SK-N-SH (cell line): ENCODE results near the gene PET100. TPM values are rescaled to one million over a fixed set of nuclear protein-coding genes. Genes with fewer than 3 reads are reported as not detected.

Experiments used
- CTCF ChIA-PET: fragments of 300-600, 350-600 bp; formaldehyde crosslinking; extraction: SDS; loops from one replicate; lab custom pipeline; 2021; lab: Yijun Ruan, JAX
- POLR2A ChIA-PET: fragments of 350-600 bp; sonication (Branson Sonifier 250); formaldehyde crosslinking; extraction: SDS; loops from one replicate; lab custom pipeline; 2020; ENCODE audit warnings: antibody characterized with exemption, inconsistent platforms; lab: Yijun Ruan, JAX
- DNase-seq: peaks from one replicate; pipeline ENCODE4 v3.0.0; 2012
- H2AFZ ChIP-seq: fragments of 200-600 bp; sonication (generic); 2 replicates; pipeline ENCODE4 v1.8.1; 2016; ENCODE audit warnings: antibody characterized with exemption, mild to moderate bottlenecking, low read depth
- H3F3A ChIP-seq: fragments of 200-600 bp; sonication (generic); replicated peaks from 2 replicates; pipeline ENCODE3; 2016; ENCODE audit warnings: antibody characterized with exemption, mild to moderate bottlenecking; ENCODE audit not compliant: insufficient read depth
- H3K27ac ChIP-seq, 2 experiments: fragments of 200-500 bp in 1 of 2; fragments of 200-600 bp in 1 of 2; sonication (Bioruptor generic) in 1 of 2; sonication (generic), shearing (Covaris generic) in 1 of 2; 2 replicates each; pipeline versions ENCODE4 v1.5.1 to v1.6.1; 2014 to 2016; ENCODE audit warnings: low read depth in 2 of 2, inconsistent platforms in 1 of 2, low read length in 1 of 2, mild to moderate bottlenecking in 1 of 2, mixed read lengths in 1 of 2
- H3K27me3 ChIP-seq: fragments of 200-600 bp; sonication (generic), shearing (Covaris generic); 2 replicates; pipeline ENCODE4 v1.6.1; 2016; ENCODE audit warnings: mixed run types; ENCODE audit not compliant: insufficient read depth
- H3K36me3 ChIP-seq, 2 experiments: fragments of 200-500 bp in 1 of 2; fragments of 200-600 bp in 1 of 2; sonication (Bioruptor generic) in 1 of 2; sonication (generic) in 1 of 2; replicated peaks in 1 of 2; 2 replicates each; pipeline versions ENCODE3 to v1.5.1; 2014 to 2016; ENCODE audit warnings: low read length in 1 of 2, mild to moderate bottlenecking in 1 of 2; ENCODE audit not compliant: insufficient read depth in 2 of 2, control insufficient read depth in 1 of 2
- H3K4me1 ChIP-seq, 2 experiments: fragments of 200-500 bp in 1 of 2; fragments of 200-600 bp in 1 of 2; sonication (Bioruptor generic) in 1 of 2; sonication (generic), shearing (Covaris generic) in 1 of 2; 2 replicates each; pipeline versions ENCODE4 v1.5.1 to v1.6.1; 2014 to 2016; ENCODE audit warnings: low read depth in 1 of 2, low read length in 1 of 2, mixed run types in 1 of 2; ENCODE audit not compliant: insufficient read depth in 2 of 2, control insufficient read depth in 1 of 2
- H3K4me2 ChIP-seq: fragments of 200-600 bp; sonication (generic), shearing (Covaris generic); 2 replicates; pipeline ENCODE4 v1.6.1; 2017; ENCODE audit warnings: mixed run types
- H3K4me3 ChIP-seq, 2 experiments: fragments of 200-500 bp in 1 of 2; fragments of 200-600 bp in 1 of 2; sonication (Bioruptor generic) in 1 of 2; sonication (generic), shearing (Covaris generic) in 1 of 2; 2 replicates each; pipeline versions ENCODE4 v1.5.1 to v1.8.1; 2014 to 2016; ENCODE audit warnings: low read depth in 2 of 2, inconsistent platforms in 1 of 2, low read length in 1 of 2, mild to moderate bottlenecking in 1 of 2, mixed read lengths in 1 of 2, moderate library complexity in 1 of 2
- H3K79me2 ChIP-seq: fragments of 200-600 bp; sonication (generic); 2 replicates; pipeline ENCODE4 v1.8.1; 2017; ENCODE audit warnings: mild to moderate bottlenecking; ENCODE audit not compliant: insufficient read depth
- H3K9ac ChIP-seq: fragments of 200-600 bp; sonication (generic); 2 replicates; pipeline ENCODE4 v1.6.1; 2017; ENCODE audit warnings: mixed run types
- H3K9me2 ChIP-seq: fragments of 200-600 bp; sonication (generic); 2 replicates; pipeline ENCODE4 v1.6.1; 2017; ENCODE audit warnings: mixed run types
- H3K9me3 ChIP-seq: fragments of 200-600 bp; sonication (generic); 2 replicates; pipeline ENCODE4 v1.6.1; 2017; ENCODE audit warnings: mixed run types, mild to moderate bottlenecking, moderate library complexity
- H4K20me1 ChIP-seq: fragments of 200-600 bp; sonication (generic); 2 replicates; pipeline ENCODE4 v1.6.1; 2017; ENCODE audit warnings: mild to moderate bottlenecking, mixed run types; ENCODE audit not compliant: insufficient read depth
- CHD2 ChIP-seq: fragments of 150-350 bp; IDR thresholded peaks from 2 replicates; pipeline ENCODE4 v1.6.1; 2018; ENCODE audit warnings: low read length; ENCODE audit not compliant: partially characterized antibody
- ELF1 ChIP-seq: IDR thresholded peaks from 2 replicates; pipeline ENCODE4 v1.4.0; 2012
- EP300 ChIP-seq, 2 experiments: IDR thresholded peaks; 2 replicates each; pipeline versions ENCODE4 v1.4.0 to v1.6.1; 2012; ENCODE audit warnings: borderline replicate concordance in 1 of 2, low read depth in 1 of 2, low read length in 1 of 2
- EZH2phosphoT487 ChIP-seq: fragments of 200-600 bp; sonication (generic); IDR thresholded peaks from 2 replicates; pipeline ENCODE4 v1.6.1; 2017; ENCODE audit warnings: low read depth, mixed run types, mild to moderate bottlenecking, antibody characterized with exemption, moderate library complexity, borderline replicate concordance
- FOXJ3 ChIP-seq: sonication (generic); formaldehyde crosslinking; IDR thresholded peaks from 2 replicates; pipeline ENCODE4 v1.5.1; 2020; ENCODE audit warnings: mild to moderate bottlenecking, missing genetic modification reagents
- GABPA ChIP-seq: IDR thresholded peaks from 2 replicates; pipeline ENCODE4 v1.4.0; 2012; ENCODE audit warnings: low read depth, mild to moderate bottlenecking
- GATA2 ChIP-seq: sonication (generic); formaldehyde crosslinking; IDR thresholded peaks from 2 replicates; pipeline ENCODE4 v1.5.0; 2020; ENCODE audit warnings: mild to moderate bottlenecking, missing genetic modification reagents
- JUND ChIP-seq: IDR thresholded peaks from 2 replicates; pipeline ENCODE4 v1.4.0; 2012
- NFIC ChIP-seq: IDR thresholded peaks from 2 replicates; pipeline ENCODE4 v1.4.0; 2012; ENCODE audit warnings: borderline replicate concordance
- RFX5 ChIP-seq: IDR thresholded peaks from 2 replicates; pipeline ENCODE4 v1.6.1; 2012; ENCODE audit warnings: mild to moderate bottlenecking, improper control_type of control experiment, low read length
- TEAD4 ChIP-seq: IDR thresholded peaks from 2 replicates; pipeline ENCODE4 v1.4.0; 2012; ENCODE audit warnings: mild to moderate bottlenecking, borderline replicate concordance; ENCODE audit not compliant: insufficient read depth
- YY1 ChIP-seq: IDR thresholded peaks from 2 replicates; pipeline ENCODE4 v1.4.0; 2012; ENCODE audit warnings: low read depth, mild to moderate bottlenecking
- ZBTB33 ChIP-seq: IDR thresholded peaks from 2 replicates; pipeline ENCODE4 v1.4.0; 2012; ENCODE audit warnings: low read depth, borderline replicate concordance
- WGBS: methylation state at CpG from one replicate; pipeline ENCODE4 v1.1.6; 2017; ENCODE audit warnings: low lambda C conversion rate; 5-methylcytosine and 5-hydroxymethylcytosine counted together
- polyA plus RNA-seq, 3 experiments: library from polyadenylated mRNA; depleted of rRNA; stranded (reverse); fragments of >200 nt; gene quantifications; 2 replicates each; pipeline ENCODE4 v1.2.3, GENCODE V29; 2012
- TF ChIP-seq, protein P1 (sequence below): IDR thresholded peaks from 2 replicates; pipeline ENCODE4; 2012

Gene PET100
- polyA plus RNA-seq, 1 of the 3 experiments (the other 2 are of a cell fraction) = 48.1 TPM

GRCh38 chr19:7600721-7601120 is 28.9 kb upstream of the PET100 start:
- DNase-seq = no peak
- Histone ChIP-seq H3F3A (no peaks in the 10 kb centered on the region), H3K9ac (no peak overlapping the region), H3K9me2 (no peaks in the 10 kb centered on the region), H4K20me1 (no peaks in the 10 kb centered on the region), H3K4me2 (no peak overlapping the region), H3K36me3 (no peaks in the 10 kb centered on the region), H3K4me1 (peaks cover 0 to 16% of the 10 kb centered on the region in 2 experiments; a peak in 1 of 4 replicates), H3K4me3 (no peak overlapping the region), H3K79me2 (no peaks in the 10 kb centered on the region), H3K27ac (no peak overlapping the region), H3K27me3 (peaks cover 11% of the 10 kb centered on the region), H2AFZ (no peak overlapping the region), H3K9me3 (no peaks in the 10 kb centered on the region)
- TF ChIP-seq JUND = no peak
- no peak for TF ChIP-seq FOXJ3
- TF ChIP-seq YY1 = no peak
- ChIA-PET POLR2A (no interaction called here), CTCF (interaction anchor here (0.7 to 1.2 kb wide), 2 partner anchors 9 to 32 kb away, joined by 3 to 5 read pairs; no protein-coding TSS in a partner anchor)

DNA sequence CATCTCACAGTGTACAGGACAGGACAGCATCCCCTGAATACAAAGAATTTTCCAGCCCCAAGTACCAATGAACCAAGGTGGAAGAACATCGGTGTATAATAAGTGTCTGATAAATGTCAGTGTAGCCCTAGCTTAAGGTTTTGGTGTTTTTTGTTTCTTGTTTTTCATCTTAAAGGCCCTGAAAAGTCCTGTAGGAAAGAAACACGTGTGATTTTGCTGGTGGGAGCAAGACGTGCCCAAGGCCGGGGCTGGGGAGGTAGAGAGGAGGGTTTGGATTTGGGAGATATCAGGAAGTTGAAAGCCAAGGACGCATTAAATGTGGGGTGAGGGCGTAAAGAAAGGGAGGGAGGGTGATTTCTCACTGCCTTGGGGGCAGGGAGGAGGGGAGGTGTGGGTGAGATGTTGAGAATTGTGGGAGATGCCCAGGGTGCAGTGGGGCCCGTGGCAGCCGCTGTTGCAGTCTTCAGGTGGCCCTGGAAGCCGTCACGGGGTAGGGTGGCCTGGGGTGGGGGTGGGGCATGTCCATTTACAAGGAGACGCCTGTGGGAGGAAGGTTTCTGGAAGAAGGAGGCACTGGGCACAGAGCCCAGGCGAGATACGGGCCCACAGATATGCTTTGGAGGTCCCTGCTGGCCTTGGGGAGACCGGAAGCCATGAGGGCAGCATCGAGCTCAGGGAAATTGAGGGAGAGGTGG is 27.2 kb upstream of the PET100 start:
- DNase-seq = peak; percentile 12
- no peaks in the 10 kb centered on the region for H3K36me3 ChIP-seq
- TF ChIP-seq ELF1 (no peak), CHD2 (no peak), GATA2 (CRISPR knock-in tag) (no peak), EP300 (IDR thresholded peaks at IDR 0.05; ENCODE audit: borderline replicate concordance in 1 of 2, low read depth in 1 of 2, low read length in 1 of 2) (no peak), EZH2phosphoT487 (no peak), GABPA (no peak), NFIC (no peak), RFX5 (no peak), ZBTB33 (no peak), TEAD4 (no peak)
- TF ChIP-seq, protein P1, sequence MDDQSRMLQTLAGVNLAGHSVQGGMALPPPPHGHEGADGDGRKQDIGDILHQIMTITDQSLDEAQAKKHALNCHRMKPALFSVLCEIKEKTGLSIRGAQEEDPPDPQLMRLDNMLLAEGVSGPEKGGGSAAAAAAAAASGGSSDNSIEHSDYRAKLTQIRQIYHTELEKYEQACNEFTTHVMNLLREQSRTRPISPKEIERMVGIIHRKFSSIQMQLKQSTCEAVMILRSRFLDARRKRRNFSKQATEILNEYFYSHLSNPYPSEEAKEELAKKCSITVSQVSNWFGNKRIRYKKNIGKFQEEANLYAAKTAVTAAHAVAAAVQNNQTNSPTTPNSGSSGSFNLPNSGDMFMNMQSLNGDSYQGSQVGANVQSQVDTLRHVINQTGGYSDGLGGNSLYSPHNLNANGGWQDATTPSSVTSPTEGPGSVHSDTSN = no peak
- H3K27ac ChIP-seq = no peak overlapping the region
- H2AFZ ChIP-seq = no peak overlapping the region
- H4K20me1 ChIP-seq = no peaks in the 10 kb centered on the region
- H3K4me3 ChIP-seq = no peak overlapping the region
- H3K9me3 ChIP-seq = no peaks in the 10 kb centered on the region
- H3F3A ChIP-seq = no peaks in the 10 kb centered on the region
- no peaks in the 10 kb centered on the region for H3K79me2 ChIP-seq
- no peak overlapping the region for H3K9ac ChIP-seq
- no peaks in the 10 kb centered on the region for H3K9me2 ChIP-seq
- POLR2A ChIA-PET = no interaction called here
- H3K27me3 ChIP-seq = peaks cover under 1% of the 10 kb centered on the region; the same call in 1 of the 2 replicates
- 61% methylated on average over 15 of the region's 15 CpGs for WGBS
- CTCF ChIA-PET = interaction anchor here (1.1 to 1.8 kb wide), 2 partner anchors 27 to 34 kb away, joined by 3 to 5 read pairs; partner anchors contain the start of genes PET100 and XAB2
- peaks cover 0 to 9% of the 10 kb centered on the region in 2 experiments; a peak in 1 of 4 replicates for H3K4me1 ChIP-seq
- H3K4me2 ChIP-seq = no peak overlapping the region
